Measurements from ENCODE around the gene ATP11B.

DNA sequence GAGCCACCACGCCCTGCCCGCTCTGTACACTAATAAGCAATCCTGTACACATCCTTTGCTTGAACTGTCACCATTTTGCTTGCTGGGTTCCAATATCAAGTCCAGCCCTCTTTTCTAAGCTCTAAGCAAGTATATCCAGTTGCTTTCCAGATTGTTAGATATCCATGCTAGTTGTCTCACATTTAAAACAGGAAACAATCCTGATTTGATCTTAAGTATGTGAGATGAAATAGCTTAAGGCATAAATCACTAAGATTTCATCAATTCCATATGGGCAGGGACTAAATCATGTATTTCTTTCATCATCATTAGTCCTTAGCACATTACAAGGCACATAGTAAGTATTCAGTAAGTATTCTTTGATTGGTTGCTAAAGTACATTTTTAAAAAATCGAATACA lies 16.2 kb downstream of the ATP11B start:
- TF ChIP-seq, protein P1, sequence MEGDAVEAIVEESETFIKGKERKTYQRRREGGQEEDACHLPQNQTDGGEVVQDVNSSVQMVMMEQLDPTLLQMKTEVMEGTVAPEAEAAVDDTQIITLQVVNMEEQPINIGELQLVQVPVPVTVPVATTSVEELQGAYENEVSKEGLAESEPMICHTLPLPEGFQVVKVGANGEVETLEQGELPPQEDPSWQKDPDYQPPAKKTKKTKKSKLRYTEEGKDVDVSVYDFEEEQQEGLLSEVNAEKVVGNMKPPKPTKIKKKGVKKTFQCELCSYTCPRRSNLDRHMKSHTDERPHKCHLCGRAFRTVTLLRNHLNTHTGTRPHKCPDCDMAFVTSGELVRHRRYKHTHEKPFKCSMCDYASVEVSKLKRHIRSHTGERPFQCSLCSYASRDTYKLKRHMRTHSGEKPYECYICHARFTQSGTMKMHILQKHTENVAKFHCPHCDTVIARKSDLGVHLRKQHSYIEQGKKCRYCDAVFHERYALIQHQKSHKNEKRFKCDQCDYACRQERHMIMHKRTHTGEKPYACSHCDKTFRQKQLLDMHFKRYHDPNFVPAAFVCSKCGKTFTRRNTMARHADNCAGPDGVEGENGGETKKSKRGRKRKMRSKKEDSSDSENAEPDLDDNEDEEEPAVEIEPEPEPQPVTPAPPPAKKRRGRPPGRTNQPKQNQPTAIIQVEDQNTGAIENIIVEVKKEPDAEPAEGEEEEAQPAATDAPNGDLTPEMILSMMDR (IDR thresholded peaks at IDR 0.05), result no peak
- no peak for TF ChIP-seq EZH2 (IDR thresholded peaks at IDR 0.05)
